ENCODE measurements around the gene METTL25. TPM values are rescaled to one million over a fixed set of nuclear protein-coding genes. Genes with fewer than 3 reads are reported as not detected.
"Not testable (repeated sequence)": the region's sequence is repeated elsewhere in the genome, so short reads cannot be mapped to it uniquely, and the experiment has no call there.

The METTL25 gene
- total RNA-seq, 2 experiments from 2014 or later, result 5.0 to 5.3 TPM

DNA sequence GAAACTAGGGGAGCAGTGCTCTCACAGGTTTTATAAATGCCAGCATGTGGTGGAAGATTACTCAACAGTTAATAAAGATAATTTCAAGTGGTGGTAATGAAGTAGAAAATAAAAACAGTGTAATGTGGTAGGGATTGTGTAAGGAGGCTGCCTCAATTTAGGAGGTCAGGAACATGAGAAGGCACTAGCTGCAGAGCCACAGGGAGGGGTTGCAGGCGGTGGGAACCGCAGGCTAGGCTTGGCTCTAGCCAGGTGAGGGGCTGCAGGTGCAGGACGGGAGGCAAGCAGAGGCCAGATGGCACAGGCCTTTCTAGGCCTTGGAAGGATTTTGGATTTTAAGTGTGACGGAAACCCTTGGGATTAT lies 768 bp downstream of the METTL25 start:
- Mint-ChIP-seq H3K36me3 (ENCODE audit: low read depth) (peaks cover 41% of the 10 kb centered on the region), H3K4me1 (peaks cover 49% of the 10 kb centered on the region), H3K9me3 (ENCODE audit: low read depth) (peaks cover 3% of the 10 kb centered on the region), H3K4me3 (peak overlapping the region; percentile 98), H3K27me3 (no peaks in the 10 kb centered on the region), H3K27ac (peak overlapping the region; percentile 99)
- ChIA-PET CTCF (interaction anchor here (0.5 to 1.2 kb wide), 4 partner anchors 10 to 327 kb away, joined by 3 to 6 read pairs (median 4); no protein-coding TSS in a partner anchor), POLR2A (no interaction called here)
- intact Hi-C loops (cut with DNase I, micrococcal nuclease), result loop anchor here in 1 of 2 experiments (2.0 kb wide), 1 partner anchor 328 kb away; the partner anchor contains the start of gene TMTC2
- peak; percentile 1 for ATAC-seq
- peak; percentile 23 for DNase-seq

DNA sequence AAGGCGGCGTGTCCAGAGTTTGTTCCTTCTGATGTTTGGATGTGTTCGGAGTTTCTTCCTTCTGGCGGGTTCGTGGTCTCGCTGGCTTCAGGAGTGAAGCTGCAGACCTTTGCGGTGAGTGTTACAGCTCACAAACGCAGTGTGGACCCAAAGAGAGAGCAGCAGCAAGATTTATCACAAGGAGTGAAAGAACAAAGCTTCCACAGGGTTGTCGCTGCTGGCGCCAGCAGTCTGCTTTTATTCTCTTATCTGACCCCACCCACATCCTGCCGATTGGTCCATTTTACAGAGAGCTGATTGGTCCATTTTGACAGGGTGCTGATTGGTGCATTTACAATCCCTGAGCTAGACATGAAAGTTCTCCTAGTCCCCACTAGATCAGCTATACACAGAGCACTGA lies 2.5 kb downstream of the METTL25 start:
- POLR2A ChIA-PET; H3K27me3 Mint-ChIP-seq; H3K9me3 Mint-ChIP-seq (ENCODE audit: low read depth); DNase-seq; intact Hi-C loops (cut with DNase I, micrococcal nuclease); CTCF ChIA-PET; H3K27ac Mint-ChIP-seq; H3K4me3 Mint-ChIP-seq; ATAC-seq: not testable (repeated sequence)
- peaks cover 40% of the 10 kb centered on the region for H3K4me1 Mint-ChIP-seq
- peaks cover 27% of the 10 kb centered on the region for H3K36me3 Mint-ChIP-seq (ENCODE audit: low read depth)

GRCh38 chr12:82361461-82361915 lies 3.2 kb downstream of the METTL25 start:
- intact Hi-C loops (cut with DNase I, micrococcal nuclease), result no loop called here
- no peak overlapping the region for H3K27ac Mint-ChIP-seq
- no peak overlapping the region for H3K4me3 Mint-ChIP-seq
- no peaks in the 10 kb centered on the region for H3K27me3 Mint-ChIP-seq
- H3K9me3 Mint-ChIP-seq (ENCODE audit: low read depth), result peaks cover 3% of the 10 kb centered on the region
- POLR2A ChIA-PET, result no interaction called here
- peaks cover 21% of the 10 kb centered on the region for H3K36me3 Mint-ChIP-seq (ENCODE audit: low read depth)
- CTCF ChIA-PET, result no interaction called here
- ATAC-seq (no peak), DNase-seq (no peak)
- peaks cover 37% of the 10 kb centered on the region for H3K4me1 Mint-ChIP-seq

DNA sequence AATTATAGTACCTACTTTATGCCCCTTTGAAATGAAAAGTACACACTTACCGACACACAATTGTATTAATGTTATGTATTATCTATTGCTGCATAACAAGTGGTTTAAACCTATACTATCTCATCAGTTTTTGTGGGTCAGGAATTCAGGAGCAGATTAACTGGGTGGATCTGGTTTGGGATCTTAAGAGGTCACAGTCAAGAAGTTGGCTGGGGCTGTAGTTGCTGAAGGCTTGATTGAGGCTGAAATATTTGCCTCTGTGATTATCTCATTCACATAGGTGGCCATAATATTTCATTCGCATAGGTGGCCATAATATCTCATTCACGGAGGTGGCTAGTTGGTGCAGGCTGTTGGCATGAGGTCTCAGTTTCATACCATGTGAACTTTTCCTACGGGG lies 5.7 kb downstream of the METTL25 start:
- CTCF ChIA-PET, result no interaction called here
- H3K27ac Mint-ChIP-seq, result no peak overlapping the region
- ATAC-seq (no peak), DNase-seq (no peak)
- peaks cover 12% of the 10 kb centered on the region for H3K36me3 Mint-ChIP-seq (ENCODE audit: low read depth)
- H3K9me3 Mint-ChIP-seq (ENCODE audit: low read depth), result peaks cover 3% of the 10 kb centered on the region
- peaks cover 31% of the 10 kb centered on the region for H3K4me1 Mint-ChIP-seq
- H3K27me3 Mint-ChIP-seq, result no peaks in the 10 kb centered on the region
- intact Hi-C loops (cut with DNase I, micrococcal nuclease), result no loop called here
- POLR2A ChIA-PET, result no interaction called here
- H3K4me3 Mint-ChIP-seq, result no peak overlapping the region

DNA sequence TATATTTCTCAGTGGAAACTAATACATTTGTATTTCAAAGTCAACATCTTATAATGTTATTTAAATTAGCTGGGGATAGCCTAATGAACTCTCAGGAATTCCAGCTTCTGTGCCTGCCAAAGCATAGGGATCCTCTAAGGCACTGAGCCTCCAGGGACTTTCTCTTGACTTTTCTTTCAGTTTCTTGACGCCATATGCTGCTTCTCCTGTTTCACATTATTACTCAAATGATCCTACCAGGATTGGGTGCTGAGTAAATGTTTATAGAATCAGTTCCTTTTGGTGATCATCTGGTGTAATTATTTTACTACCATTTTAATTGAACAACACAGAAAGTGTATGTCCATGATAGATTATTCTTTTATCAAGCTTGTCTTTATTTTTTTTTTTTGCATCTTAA lies 7.9 kb downstream of the METTL25 start:
- peaks cover 14% of the 10 kb centered on the region for H3K36me3 Mint-ChIP-seq (ENCODE audit: low read depth)
- H3K4me1 Mint-ChIP-seq, result peaks cover 12% of the 10 kb centered on the region
- H3K9me3 Mint-ChIP-seq (ENCODE audit: low read depth), result no peaks in the 10 kb centered on the region
- no peak overlapping the region for H3K27ac Mint-ChIP-seq
- CTCF ChIA-PET, result interaction anchor here (1.2 to 1.6 kb wide), 3 partner anchors 8 to 9 kb away, joined by 3 to 6 read pairs (median 3); partner anchors contain the start of genes CCDC59 and METTL25
- ATAC-seq (no peak), DNase-seq (no peak)
- no peaks in the 10 kb centered on the region for H3K27me3 Mint-ChIP-seq
- POLR2A ChIA-PET, result no interaction called here
- intact Hi-C loops (cut with DNase I, micrococcal nuclease), result no loop called here
- H3K4me3 Mint-ChIP-seq, result no peak overlapping the region

GRCh38 chr12:82375201-82375600 lies 16.9 kb downstream of the METTL25 start:
- no peak overlapping the region for H3K4me3 Mint-ChIP-seq
- intact Hi-C loops (cut with DNase I, micrococcal nuclease), result no loop called here
- CTCF ChIA-PET, result interaction anchor here (1.1 kb wide), 1 partner anchor 10 kb away, joined by 3 read pairs; no protein-coding TSS in a partner anchor

GRCh38 chr12:82378997-82379396 lies 20.7 kb downstream of the METTL25 start:
- ChIA-PET CTCF (no interaction called here), POLR2A (no interaction called here)
- Mint-ChIP-seq H3K27ac (no peak overlapping the region), H3K4me3 (no peak overlapping the region), H3K9me3 (ENCODE audit: low read depth) (peaks cover 3% of the 10 kb centered on the region), H3K4me1 (no peaks in the 10 kb centered on the region), H3K36me3 (ENCODE audit: low read depth) (peaks cover 11% of the 10 kb centered on the region), H3K27me3 (no peaks in the 10 kb centered on the region)
- DNase-seq (no peak), ATAC-seq (no peak)
- intact Hi-C loops (cut with DNase I, micrococcal nuclease), result no loop called here

More at GRCh38 chr12:82375201-82375600, 16.9 kb downstream of the METTL25 start:
- POLR2A ChIA-PET, result no interaction called here
- peaks cover 31% of the 10 kb centered on the region for H3K36me3 Mint-ChIP-seq (ENCODE audit: low read depth)
- no peak overlapping the region for H3K27ac Mint-ChIP-seq
- peaks cover 7% of the 10 kb centered on the region for H3K9me3 Mint-ChIP-seq (ENCODE audit: low read depth)
- DNase-seq, result no peak
- H3K27me3 Mint-ChIP-seq, result no peaks in the 10 kb centered on the region
- H3K4me1 Mint-ChIP-seq, result no peaks in the 10 kb centered on the region
- ATAC-seq, result no peak

DNA sequence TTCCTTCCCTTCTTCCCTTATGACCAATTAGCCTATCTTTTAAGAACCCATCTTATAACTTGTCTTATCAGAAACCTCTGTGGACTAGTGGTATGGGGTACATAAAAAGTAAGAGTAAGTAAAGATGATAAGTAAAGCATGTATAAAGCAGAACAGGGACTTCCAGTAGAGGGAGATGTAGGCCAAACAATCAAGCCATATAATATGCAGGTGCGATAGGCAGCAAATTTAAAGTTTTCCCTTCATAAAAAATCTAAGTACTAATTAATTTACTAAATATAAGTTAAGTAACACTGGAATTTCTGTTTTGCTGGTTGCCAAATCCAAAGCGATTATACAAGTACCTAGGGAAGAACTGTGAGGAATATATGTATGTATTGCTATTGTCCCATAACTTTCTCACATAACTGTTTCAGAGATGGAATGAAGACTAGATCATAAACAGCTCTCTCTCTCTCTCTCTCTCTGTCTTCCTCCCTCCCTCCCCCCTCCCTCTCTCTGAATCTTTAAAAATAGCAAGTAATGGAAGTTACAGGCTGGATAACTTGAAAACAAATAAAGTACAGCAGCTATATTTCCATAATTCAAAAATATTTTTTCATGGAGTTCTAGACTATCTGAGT lies 25.7 kb downstream of the METTL25 start:
- H3K4me3 Mint-ChIP-seq, result no peak overlapping the region
- intact Hi-C loops (cut with DNase I, micrococcal nuclease), result no loop called here
- DNase-seq, result no peak
- no peaks in the 10 kb centered on the region for H3K27me3 Mint-ChIP-seq
- H3K27ac Mint-ChIP-seq, result no peak overlapping the region
- CTCF ChIA-PET, result interaction anchor here (1.1 to 1.5 kb wide), 2 partner anchors 24 to 26 kb away, joined by 3 read pairs; partner anchors contain the start of genes CCDC59 and METTL25
- H3K4me1 Mint-ChIP-seq, result no peaks in the 10 kb centered on the region
- no peak for ATAC-seq
- H3K36me3 Mint-ChIP-seq (ENCODE audit: low read depth), result peaks cover 2% of the 10 kb centered on the region
- POLR2A ChIA-PET, result no interaction called here
- no peaks in the 10 kb centered on the region for H3K9me3 Mint-ChIP-seq (ENCODE audit: low read depth)

DNA sequence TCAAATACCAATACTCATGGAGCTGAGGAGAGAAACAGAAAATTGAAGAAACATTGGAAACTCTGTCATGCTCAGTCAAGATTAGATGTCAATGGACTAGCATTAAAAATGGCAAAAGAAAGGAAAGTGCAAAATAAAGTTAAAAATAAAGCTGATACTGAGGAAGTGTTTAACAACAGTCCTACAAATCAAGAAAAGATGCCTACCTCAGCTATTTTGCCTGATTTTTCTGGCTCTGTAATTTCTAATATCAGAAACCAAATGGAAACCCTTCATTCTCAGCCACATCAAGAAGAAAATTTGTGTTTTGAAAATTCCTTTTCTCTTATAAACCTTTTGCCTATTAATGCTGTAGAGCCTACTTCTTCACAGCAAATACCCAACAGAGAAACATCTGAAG lies 40.5 kb downstream of the METTL25 start:
- POLR2A ChIA-PET, result no interaction called here
- Mint-ChIP-seq H3K27ac (no peak overlapping the region), H3K4me3 (no peak overlapping the region), H3K9me3 (ENCODE audit: low read depth) (no peaks in the 10 kb centered on the region), H3K27me3 (no peaks in the 10 kb centered on the region), H3K36me3 (ENCODE audit: low read depth) (peaks cover 13% of the 10 kb centered on the region), H3K4me1 (no peaks in the 10 kb centered on the region)
- CTCF ChIA-PET, result interaction anchor here (1.1 kb wide), 1 partner anchor 17 kb away, joined by 5 read pairs; no protein-coding TSS in a partner anchor
- DNase-seq (no peak), ATAC-seq (no peak)
- intact Hi-C loops (cut with DNase I, micrococcal nuclease), result no loop called here

DNA sequence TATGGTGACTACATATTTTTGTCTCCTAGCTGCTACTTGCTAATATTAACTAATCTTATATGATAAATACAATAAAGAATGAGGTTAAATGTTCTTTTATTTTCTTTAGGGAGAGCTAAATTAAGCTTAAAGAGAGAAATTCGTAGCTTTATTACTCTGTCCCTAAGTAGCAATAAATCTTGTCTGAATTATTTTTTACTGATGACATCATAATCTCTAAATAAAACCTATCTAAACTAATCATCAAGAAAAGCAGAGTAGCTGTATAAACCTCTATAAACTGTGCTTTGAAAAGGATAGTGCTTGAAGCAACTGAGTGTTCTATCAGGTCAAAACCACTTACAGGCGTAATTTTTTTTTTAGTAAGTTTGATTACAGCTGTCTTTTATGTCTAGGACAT lies 42.5 kb downstream of the METTL25 start:
- H3K9me3 Mint-ChIP-seq (ENCODE audit: low read depth), result no peaks in the 10 kb centered on the region
- intact Hi-C loops (cut with DNase I, micrococcal nuclease), result no loop called here
- peaks cover 11% of the 10 kb centered on the region for H3K36me3 Mint-ChIP-seq (ENCODE audit: low read depth)
- DNase-seq (no peak), ATAC-seq (no peak)
- no peak overlapping the region for H3K4me3 Mint-ChIP-seq
- H3K27ac Mint-ChIP-seq, result no peak overlapping the region
- H3K27me3 Mint-ChIP-seq, result no peaks in the 10 kb centered on the region
- CTCF ChIA-PET, result no interaction called here
- H3K4me1 Mint-ChIP-seq, result no peaks in the 10 kb centered on the region
- POLR2A ChIA-PET, result no interaction called here

- H3K36me3 Mint-ChIP-seq (ENCODE audit: low read depth), result peaks cover 11% of the 10 kb centered on the region
- ATAC-seq, result no peak
- H3K9me3 Mint-ChIP-seq (ENCODE audit: low read depth), result no peaks in the 10 kb centered on the region
- intact Hi-C loops (cut with DNase I, micrococcal nuclease), result no loop called here
- no peaks in the 10 kb centered on the region for H3K27me3 Mint-ChIP-seq
- H3K4me1 Mint-ChIP-seq, result no peaks in the 10 kb centered on the region
- ChIA-PET CTCF (no interaction called here), POLR2A (no interaction called here)
- H3K27ac Mint-ChIP-seq, result no peak overlapping the region
- no peak for DNase-seq
- H3K4me3 Mint-ChIP-seq, result no peak overlapping the region
These were observed 48.3 kb downstream of the METTL25 start for GRCh38 chr12:82406651-82407050.

DNA sequence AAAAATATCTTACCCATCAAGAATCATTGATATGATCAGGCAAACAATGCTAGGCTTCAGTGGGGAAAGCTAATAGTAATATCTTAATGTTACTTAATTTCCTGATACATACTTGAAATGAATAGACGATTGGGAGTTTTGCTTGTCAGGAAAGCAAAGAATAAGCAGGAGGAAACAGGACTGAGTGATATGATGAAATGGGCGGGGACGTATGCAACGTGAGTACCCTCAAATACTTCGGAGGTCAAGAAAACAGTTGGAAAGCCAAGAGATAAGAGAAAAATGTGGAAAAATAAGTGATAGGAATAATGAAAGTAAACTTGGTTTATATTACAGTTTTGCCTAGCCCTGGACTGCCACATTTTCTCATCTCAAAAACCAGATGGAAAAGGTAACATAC lies 49.2 kb downstream of the METTL25 start:
- DNase-seq, result no peak
- no peaks in the 10 kb centered on the region for H3K4me1 Mint-ChIP-seq
- CTCF ChIA-PET, result no interaction called here
- peaks cover 11% of the 10 kb centered on the region for H3K36me3 Mint-ChIP-seq (ENCODE audit: low read depth)
- POLR2A ChIA-PET, result no interaction called here
- ATAC-seq, result no peak
- H3K27me3 Mint-ChIP-seq, result no peaks in the 10 kb centered on the region
- H3K27ac Mint-ChIP-seq, result no peak overlapping the region
- H3K4me3 Mint-ChIP-seq, result no peak overlapping the region
- intact Hi-C loops (cut with DNase I, micrococcal nuclease), result no loop called here
- H3K9me3 Mint-ChIP-seq (ENCODE audit: low read depth), result no peaks in the 10 kb centered on the region

Data from activated CD4-positive, alpha-beta T cell treated with anti-CD3 and anti-CD28 coated beads for 36 hours (primary cell).